GM12878 (cell line): ENCODE data around the gene TIGAR. TPM values are rescaled to one million over a fixed set of nuclear protein-coding genes. Genes with fewer than 3 reads are reported as not detected.

ENCODE experiments used
- BCL11A ChIP-seq: IDR thresholded peaks from 2 replicates; pipeline ENCODE4 v1.6.1; 2011; ENCODE audit warnings: low read depth, low read length
- CBX3 ChIP-seq: fragments of 200-600 bp; sonication (generic); IDR thresholded peaks from 2 replicates; pipeline ENCODE4 v1.6.1; 2016; ENCODE audit warnings: low read depth, borderline replicate concordance
- CBX5 ChIP-seq: sonication (generic); IDR thresholded peaks from 2 replicates; pipeline ENCODE4 v1.6.1; 2016; ENCODE audit warnings: low read depth, moderate library complexity, mild to moderate bottlenecking, inconsistent platforms
- CHD2 ChIP-seq: IDR thresholded peaks from 2 replicates; pipeline ENCODE4 v1.6.1; 2011; ENCODE audit warnings: low read depth, low read length, improper control_type of control experiment, borderline replicate concordance
- CREB1 ChIP-seq: IDR thresholded peaks from 2 replicates; pipeline ENCODE4 v1.6.1; 2012; ENCODE audit warnings: low read depth, mild to moderate bottlenecking, inconsistent platforms
- DPF2 ChIP-seq: fragments of 450-650 bp; IDR thresholded peaks from 2 replicates; pipeline ENCODE4 v1.6.1; 2017; ENCODE audit warnings: mild to moderate bottlenecking
- FOXK2 ChIP-seq: fragments of 450-650 bp; IDR thresholded peaks from 2 replicates; pipeline ENCODE4 v1.6.1; 2017; ENCODE audit warnings: mild to moderate bottlenecking, moderate library complexity
- IRF4 ChIP-seq: IDR thresholded peaks from 2 replicates; pipeline ENCODE4 v1.6.1; 2011; ENCODE audit warnings: low read depth, low read length
- KLF5 ChIP-seq: fragments of 450-650 bp; IDR thresholded peaks from 2 replicates; pipeline ENCODE4 v1.6.1; 2014; ENCODE audit warnings: mild to moderate bottlenecking; ENCODE audit not compliant: partially characterized antibody
- MYC ChIP-seq: IDR thresholded peaks from 2 replicates; pipeline ENCODE4 v1.6.1; 2011; ENCODE audit warnings: mild to moderate bottlenecking, low read length, moderate library complexity, inconsistent platforms; ENCODE audit not compliant: insufficient read depth, insufficient replicate concordance, insufficient read length, severe bottlenecking
- NFXL1 ChIP-seq: fragments of 450-650 bp; IDR thresholded peaks from 2 replicates; pipeline ENCODE4 v1.6.1; 2017; ENCODE audit warnings: antibody characterized with exemption, mild to moderate bottlenecking, borderline replicate concordance
- RB1 ChIP-seq: fragments of 450-650 bp; formaldehyde crosslinking; IDR thresholded peaks from 2 replicates; pipeline ENCODE4 v1.6.1; 2017; ENCODE audit warnings: mild to moderate bottlenecking, borderline replicate concordance
- SIX5 ChIP-seq: IDR thresholded peaks from 2 replicates; pipeline ENCODE4 v1.6.1; 2011; ENCODE audit warnings: mild to moderate bottlenecking, low read depth, low read length, moderate library complexity; ENCODE audit not compliant: severe bottlenecking
- SMC3 ChIP-seq: IDR thresholded peaks from 2 replicates; pipeline ENCODE4 v1.6.1; 2011; ENCODE audit warnings: low read length, improper control_type of control experiment, borderline replicate concordance
- SREBF2 ChIP-seq: IDR thresholded peaks from 2 replicates; pipeline ENCODE4 v1.6.1; 2012; ENCODE audit warnings: mild to moderate bottlenecking, low read length
- STAT1 ChIP-seq: fragments of 450-650 bp; conservative IDR thresholded peaks from 2 replicates; pipeline ENCODE4 v1.6.1; 2014; ENCODE audit warnings: antibody characterized with exemption, mild to moderate bottlenecking
- TARDBP ChIP-seq: IDR thresholded peaks from 2 replicates; pipeline ENCODE4 v1.6.1; 2016; ENCODE audit warnings: borderline replicate concordance
- YY1 ChIP-seq: IDR thresholded peaks from 2 replicates; pipeline ENCODE4 v1.6.1; 2011; ENCODE audit warnings: low read depth, mild to moderate bottlenecking, low read length
- polyA plus RNA-seq, 11 experiments: library from polyadenylated mRNA; depleted of rRNA in 4 of 11; unstranded in 6 of 11; stranded (reverse) in 5 of 11; fragments of >200 nt; fragmentation: Nextera tagmentation in 4 of 11; fragmentation: Illumina TruSeq in 1 of 11; extraction: Ambion mirVana in 4 of 11; extraction: Trizol in 1 of 11; gene quantifications; 1 replicate in 1 of 11; 2 replicates in 10 of 11; pipeline versions ENCODE4 v1.2.1 to v1.2.3, GENCODE V29; 2011 to 2016; ENCODE audit warnings: inconsistent platforms in 2 of 11, missing spikeins in 2 of 11, low read depth in 1 of 11
- total RNA-seq, 4 experiments: library from RNA; depleted of rRNA in 3 of 4; stranded (reverse); fragments of >200 nt in 3 of 4; fragmentation: Illumina TruSeq in 1 of 4; extraction: Trizol in 1 of 4; gene quantifications; 2 replicates each; pipeline versions ENCODE4 v1.2.1 to v1.2.3, GENCODE V29; 2013 to 2021
- TF ChIP-seq, protein P1 (sequence below): fragments of 450-650 bp; IDR thresholded peaks from 2 replicates; pipeline ENCODE4 v1.6.1; 2018; ENCODE audit warnings: mild to moderate bottlenecking, low read depth, moderate library complexity; ENCODE audit not compliant: partially characterized antibody
- TF ChIP-seq, protein P2 (sequence below): fragments of 450-650 bp; IDR thresholded peaks from 2 replicates; pipeline ENCODE4 v1.6.1; 2016; ENCODE audit warnings: mild to moderate bottlenecking
- TF ChIP-seq, protein P3 (sequence below): fragments of 450-650 bp; IDR thresholded peaks from 2 replicates; pipeline ENCODE4 v1.6.1; 2018; ENCODE audit warnings: borderline replicate concordance, mild to moderate bottlenecking; ENCODE audit not compliant: partially characterized antibody
- TF ChIP-seq, protein P4 (sequence below): fragments of 450-650 bp; IDR thresholded peaks from 2 replicates; pipeline ENCODE4 v1.6.1; 2017; ENCODE audit warnings: antibody characterized with exemption, mild to moderate bottlenecking, moderate library complexity

Gene TIGAR
- total and polyA plus RNA-seq, 10 of the 15 experiments (the other 5 are each of a cell fraction or from before 2014, with no cell fraction given), result 7.6 to 45.7 (median 16.5) TPM

DNA sequence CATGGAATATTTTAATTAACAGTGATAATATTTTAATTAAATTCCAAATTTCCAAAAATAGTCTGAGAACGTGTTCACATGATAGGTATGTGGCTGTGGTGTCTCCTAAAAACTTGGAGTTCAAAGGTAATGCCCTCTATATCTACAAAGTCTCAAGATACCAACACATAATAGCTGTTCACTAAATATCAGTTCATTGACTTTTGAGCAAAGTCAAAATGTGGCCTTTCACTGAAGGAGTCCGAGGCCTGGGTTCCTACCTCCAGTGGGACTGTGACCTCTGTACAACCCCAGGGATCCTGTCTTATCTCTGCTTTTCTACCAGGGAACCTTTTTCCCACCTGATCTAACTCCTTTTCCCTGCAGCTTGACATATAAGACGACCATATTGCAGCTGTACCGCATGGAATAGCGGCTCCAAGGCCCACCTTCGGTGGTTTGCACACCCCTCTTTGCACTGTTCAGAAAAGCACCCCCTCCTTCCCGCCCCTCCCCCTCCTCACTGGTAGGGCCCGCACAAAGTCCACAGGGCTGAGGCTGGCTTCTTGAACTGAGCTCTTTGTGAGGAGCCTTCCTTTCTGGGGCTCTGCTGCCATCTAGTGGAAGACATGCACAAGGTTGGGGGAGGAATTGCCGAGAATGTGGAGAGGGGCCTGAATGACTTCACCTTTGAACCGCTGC, 44.3 kb upstream of the TIGAR start (continued):
- TF ChIP-seq SREBF2 (no peak), BCL11A (no peak), CREB1 (no peak), RB1 (peak; percentile 72; the same call in 1 of the 2 replicates), YY1 (0 out of 2 replicates have a peak, but pooled peaks have one; percentile 69), SIX5 (no peak), CHD2 (peak; percentile 87), DPF2 (no peak), FOXK2 (no peak), NFXL1 (no peak), MYC (no peak), IRF4 (no peak; the same call in 1 of the 2 replicates), STAT1 (peak; percentile 90), SMC3 (peak; percentile 95), CBX5 (no peak), CBX3 (no peak), TARDBP (peak; percentile 76; the same call in 1 of the 2 replicates), KLF5 (no peak)
- TF ChIP-seq, protein P1, sequence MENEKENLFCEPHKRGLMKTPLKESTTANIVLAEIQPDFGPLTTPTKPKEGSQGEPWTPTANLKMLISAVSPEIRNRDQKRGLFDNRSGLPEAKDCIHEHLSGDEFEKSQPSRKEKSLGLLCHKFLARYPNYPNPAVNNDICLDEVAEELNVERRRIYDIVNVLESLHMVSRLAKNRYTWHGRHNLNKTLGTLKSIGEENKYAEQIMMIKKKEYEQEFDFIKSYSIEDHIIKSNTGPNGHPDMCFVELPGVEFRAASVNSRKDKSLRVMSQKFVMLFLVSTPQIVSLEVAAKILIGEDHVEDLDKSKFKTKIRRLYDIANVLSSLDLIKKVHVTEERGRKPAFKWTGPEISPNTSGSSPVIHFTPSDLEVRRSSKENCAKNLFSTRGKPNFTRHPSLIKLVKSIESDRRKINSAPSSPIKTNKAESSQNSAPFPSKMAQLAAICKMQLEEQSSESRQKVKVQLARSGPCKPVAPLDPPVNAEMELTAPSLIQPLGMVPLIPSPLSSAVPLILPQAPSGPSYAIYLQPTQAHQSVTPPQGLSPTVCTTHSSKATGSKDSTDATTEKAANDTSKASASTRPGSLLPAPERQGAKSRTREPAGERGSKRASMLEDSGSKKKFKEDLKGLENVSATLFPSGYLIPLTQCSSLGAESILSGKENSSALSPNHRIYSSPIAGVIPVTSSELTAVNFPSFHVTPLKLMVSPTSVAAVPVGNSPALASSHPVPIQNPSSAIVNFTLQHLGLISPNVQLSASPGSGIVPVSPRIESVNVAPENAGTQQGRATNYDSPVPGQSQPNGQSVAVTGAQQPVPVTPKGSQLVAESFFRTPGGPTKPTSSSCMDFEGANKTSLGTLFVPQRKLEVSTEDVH, result no peak
- TF ChIP-seq, protein P2, sequence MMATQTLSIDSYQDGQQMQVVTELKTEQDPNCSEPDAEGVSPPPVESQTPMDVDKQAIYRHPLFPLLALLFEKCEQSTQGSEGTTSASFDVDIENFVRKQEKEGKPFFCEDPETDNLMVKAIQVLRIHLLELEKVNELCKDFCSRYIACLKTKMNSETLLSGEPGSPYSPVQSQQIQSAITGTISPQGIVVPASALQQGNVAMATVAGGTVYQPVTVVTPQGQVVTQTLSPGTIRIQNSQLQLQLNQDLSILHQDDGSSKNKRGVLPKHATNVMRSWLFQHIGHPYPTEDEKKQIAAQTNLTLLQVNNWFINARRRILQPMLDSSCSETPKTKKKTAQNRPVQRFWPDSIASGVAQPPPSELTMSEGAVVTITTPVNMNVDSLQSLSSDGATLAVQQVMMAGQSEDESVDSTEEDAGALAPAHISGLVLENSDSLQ, result no peak
- TF ChIP-seq, protein P3, sequence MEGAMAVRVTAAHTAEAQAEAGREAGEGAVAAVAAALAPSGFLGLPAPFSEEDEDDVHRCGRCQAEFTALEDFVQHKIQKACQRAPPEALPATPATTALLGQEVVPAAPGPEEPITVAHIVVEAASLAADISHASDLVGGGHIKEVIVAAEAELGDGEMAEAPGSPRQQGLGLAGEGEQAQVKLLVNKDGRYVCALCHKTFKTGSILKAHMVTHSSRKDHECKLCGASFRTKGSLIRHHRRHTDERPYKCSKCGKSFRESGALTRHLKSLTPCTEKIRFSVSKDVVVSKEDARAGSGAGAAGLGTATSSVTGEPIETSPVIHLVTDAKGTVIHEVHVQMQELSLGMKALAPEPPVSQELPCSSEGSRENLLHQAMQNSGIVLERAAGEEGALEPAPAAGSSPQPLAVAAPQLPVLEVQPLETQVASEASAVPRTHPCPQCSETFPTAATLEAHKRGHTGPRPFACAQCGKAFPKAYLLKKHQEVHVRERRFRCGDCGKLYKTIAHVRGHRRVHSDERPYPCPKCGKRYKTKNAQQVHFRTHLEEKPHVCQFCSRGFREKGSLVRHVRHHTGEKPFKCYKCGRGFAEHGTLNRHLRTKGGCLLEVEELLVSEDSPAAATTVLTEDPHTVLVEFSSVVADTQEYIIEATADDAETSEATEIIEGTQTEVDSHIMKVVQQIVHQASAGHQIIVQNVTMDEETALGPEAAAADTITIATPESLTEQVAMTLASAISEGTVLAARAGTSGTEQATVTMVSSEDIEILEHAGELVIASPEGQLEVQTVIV, result no peak
- TF ChIP-seq, protein P4, sequence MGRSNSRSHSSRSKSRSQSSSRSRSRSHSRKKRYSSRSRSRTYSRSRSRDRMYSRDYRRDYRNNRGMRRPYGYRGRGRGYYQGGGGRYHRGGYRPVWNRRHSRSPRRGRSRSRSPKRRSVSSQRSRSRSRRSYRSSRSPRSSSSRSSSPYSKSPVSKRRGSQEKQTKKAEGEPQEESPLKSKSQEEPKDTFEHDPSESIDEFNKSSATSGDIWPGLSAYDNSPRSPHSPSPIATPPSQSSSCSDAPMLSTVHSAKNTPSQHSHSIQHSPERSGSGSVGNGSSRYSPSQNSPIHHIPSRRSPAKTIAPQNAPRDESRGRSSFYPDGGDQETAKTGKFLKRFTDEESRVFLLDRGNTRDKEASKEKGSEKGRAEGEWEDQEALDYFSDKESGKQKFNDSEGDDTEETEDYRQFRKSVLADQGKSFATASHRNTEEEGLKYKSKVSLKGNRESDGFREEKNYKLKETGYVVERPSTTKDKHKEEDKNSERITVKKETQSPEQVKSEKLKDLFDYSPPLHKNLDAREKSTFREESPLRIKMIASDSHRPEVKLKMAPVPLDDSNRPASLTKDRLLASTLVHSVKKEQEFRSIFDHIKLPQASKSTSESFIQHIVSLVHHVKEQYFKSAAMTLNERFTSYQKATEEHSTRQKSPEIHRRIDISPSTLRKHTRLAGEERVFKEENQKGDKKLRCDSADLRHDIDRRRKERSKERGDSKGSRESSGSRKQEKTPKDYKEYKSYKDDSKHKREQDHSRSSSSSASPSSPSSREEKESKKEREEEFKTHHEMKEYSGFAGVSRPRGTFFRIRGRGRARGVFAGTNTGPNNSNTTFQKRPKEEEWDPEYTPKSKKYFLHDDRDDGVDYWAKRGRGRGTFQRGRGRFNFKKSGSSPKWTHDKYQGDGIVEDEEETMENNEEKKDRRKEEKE, result no peak
